ENCODE data around the gene CNTN6.

GRCh38 chr3:1092771-1093170 is at the start of gene CNTN6:
- no peak for TF ChIP-seq CTCF (IDR thresholded peaks at IDR 0.05 in 8 of 11, conservative IDR thresholded peaks at IDR 0.05 in 3 of 11)
- TF ChIP-seq POLR2A (IDR thresholded peaks at IDR 0.05): no peak
- TF ChIP-seq POLR2AphosphoS5 (IDR thresholded peaks at IDR 0.05): no peak

Data from spleen (tissue), 7 donors.